H54 (cell line): Measurements from ENCODE around the gene ARL3.

Experiments used
- DNase-seq: peaks from one replicate; pipeline ENCODE4 v3.0.0; 2011; ENCODE audit warnings: low spot score, mixed read lengths; ENCODE audit not compliant: insufficient read length
- FAIRE-seq: peaks from 3 replicates; lab custom pipeline; 2011; peaks lifted over from hg19 to GRCh38; lab: Jason Lieb, UNC
- POLR2A ChIP-seq: IDR thresholded peaks from 2 replicates; pipeline ENCODE4 v1.6.1; 2011; ENCODE audit warnings: low read depth, mild to moderate bottlenecking, low read length

ARL3 gene

GRCh38 chr10:102652170-102652916, 61.9 kb downstream of the ARL3 start:
- no peak for TF ChIP-seq POLR2A
- FAIRE-seq, result no peak
- no peak for DNase-seq

GRCh38 chr10:102651455-102652169, 62.6 kb downstream of the ARL3 start:
- FAIRE-seq, result no peak
- no peak for DNase-seq
- TF ChIP-seq POLR2A, result no peak

GRCh38 chr10:102650655-102651454, 63.3 kb downstream of the ARL3 start:
- FAIRE-seq, result no peak
- no peak for TF ChIP-seq POLR2A
- no peak for DNase-seq

GRCh38 chr10:102649797-102650654, 64.2 kb downstream of the ARL3 start:
- TF ChIP-seq POLR2A, result no peak
- no peak for FAIRE-seq

GRCh38 chr10:102648889-102649796, 65.1 kb downstream of the ARL3 start:
- no peak for DNase-seq
- FAIRE-seq, result no peak
- no peak for TF ChIP-seq POLR2A

More at GRCh38 chr10:102649797-102650654, 64.2 kb downstream of the ARL3 start:
- DNase-seq, result no peak

GRCh38 chr10:102648269-102648888, 65.8 kb downstream of the ARL3 start:
- DNase-seq (no peak), FAIRE-seq (no peak)
- no peak for TF ChIP-seq POLR2A

- no peak for TF ChIP-seq POLR2A
- DNase-seq (no peak), FAIRE-seq (no peak)
Measured at GRCh38 chr10:102647443-102648268, 66.5 kb downstream of the ARL3 start.

- FAIRE-seq, result no peak
- no peak for DNase-seq
- TF ChIP-seq POLR2A, result no peak
Measured at GRCh38 chr10:102646610-102647442, 67.4 kb downstream of the ARL3 start.

GRCh38 chr10:102645741-102646609, 68.2 kb downstream of the ARL3 start:
- FAIRE-seq (no peak), DNase-seq (peak; percentile 79)
- TF ChIP-seq POLR2A, result peak; percentile 34; the same call in 1 of the 2 replicates
